GM19328 (cell line): ENCODE data around the gene PSMB9.
"Not testable (repeated sequence)": the region's sequence is repeated elsewhere in the genome, so short reads cannot be mapped to it uniquely, and the experiment has no call there.

Experiments used
- ATAC-seq: cut with Tn5 transposase; IDR thresholded peaks from one replicate; pipeline ENCODE4 v1.9.1; 2021; ENCODE audit warnings: mild to moderate bottlenecking, moderate library complexity; ENCODE audit not compliant: unreplicated experiment

The PSMB9 gene

GRCh38 chr6:32857156-32857891 lies 3.3 kb downstream of the PSMB9 start:
- no peak for ATAC-seq

- ATAC-seq: no peak
These were observed 4.2 kb downstream of the PSMB9 start for GRCh38 chr6:32858194-32858593.

GRCh38 chr6:32860674-32861073 lies 6.7 kb downstream of the PSMB9 start:
- no peak for ATAC-seq

GRCh38 chr6:32862725-32863124 lies 8.7 kb downstream of the PSMB9 start:
- no peak for ATAC-seq

- no peak for ATAC-seq
These were observed 11.9 kb downstream of the PSMB9 start for GRCh38 chr6:32865724-32866443.

- ATAC-seq: no peak
These were observed 13.1 kb downstream of the PSMB9 start for GRCh38 chr6:32867022-32867477.

- ATAC-seq: no peak
These were observed 13.7 kb downstream of the PSMB9 start for GRCh38 chr6:32867554-32868256.

GRCh38 chr6:32868257-32868788 lies 14.3 kb downstream of the PSMB9 start:
- ATAC-seq: no peak

GRCh38 chr6:32873947-32874346 lies 20.0 kb downstream of the PSMB9 start:
- not testable (repeated sequence) for ATAC-seq

- ATAC-seq: no peak
These were observed 22.6 kb downstream of the PSMB9 start for GRCh38 chr6:32876603-32877002.

- no peak for ATAC-seq
These were observed 25.7 kb downstream of the PSMB9 start for GRCh38 chr6:32879691-32880090.

GRCh38 chr6:32880962-32881361 lies 27.0 kb downstream of the PSMB9 start:
- ATAC-seq: not testable (repeated sequence)

GRCh38 chr6:32882879-32883250 lies 28.9 kb downstream of the PSMB9 start:
- no peak for ATAC-seq

- ATAC-seq: no peak
These were observed 29.8 kb downstream of the PSMB9 start for GRCh38 chr6:32883789-32884188.

GRCh38 chr6:32885698-32886286 lies 31.8 kb downstream of the PSMB9 start:
- ATAC-seq: no peak

- ATAC-seq: no peak
These were observed 32.8 kb downstream of the PSMB9 start for GRCh38 chr6:32886681-32887383.

- ATAC-seq: no peak
These were observed 33.6 kb downstream of the PSMB9 start for GRCh38 chr6:32887616-32888015.

GRCh38 chr6:32888576-32888975 lies 34.6 kb downstream of the PSMB9 start:
- ATAC-seq: no peak

GRCh38 chr6:32889533-32889932 lies 35.5 kb downstream of the PSMB9 start:
- no peak for ATAC-seq

- no peak for ATAC-seq
These were observed 36.8 kb downstream of the PSMB9 start for GRCh38 chr6:32890831-32891230.
